NK-92 treated with Interleukin-12 subunit alpha and Interleukin-12 subunit beta, amount 100 ng/mL, for 24 hours (cell line): ENCODE measurements around the gene CDK14.
"Not testable (repeated sequence)": the region's sequence is repeated elsewhere in the genome, so short reads cannot be mapped to it uniquely, and the experiment has no call there.

Experiments
- DNase-seq: peaks from one replicate; lab custom pipeline; 2025; lab: John Stamatoyannopoulos, UW

The CDK14 gene

DNA sequence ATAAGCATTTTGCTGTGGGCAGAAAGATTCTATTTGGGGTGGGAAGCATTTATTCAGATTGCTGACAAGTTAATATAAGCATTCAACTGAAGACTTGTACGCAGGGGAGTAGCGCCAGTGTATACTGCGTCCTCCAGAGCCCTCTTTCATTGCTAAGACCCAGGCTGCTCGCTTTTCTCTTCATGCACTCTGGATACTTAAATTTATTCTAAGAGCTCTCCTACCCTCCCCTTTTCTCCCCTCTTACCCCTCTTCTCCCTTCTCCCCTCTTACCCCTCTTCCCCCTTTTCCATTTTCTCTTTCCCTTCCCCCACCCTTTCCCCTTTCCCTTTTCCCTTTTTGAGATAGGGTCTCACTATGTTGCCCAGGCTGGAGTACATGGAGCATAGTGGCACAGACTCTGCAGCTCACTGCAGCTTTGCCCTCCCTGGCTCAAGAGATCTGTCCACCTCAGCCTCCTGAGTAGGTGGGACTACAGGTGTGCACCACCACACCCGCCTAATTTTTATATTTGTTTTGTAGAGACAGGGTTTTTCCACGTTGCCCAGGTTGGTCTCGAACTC lies 125.8 kb downstream of the CDK14 start:
- DNase-seq: no peak

- DNase-seq: no peak
These were observed 127.1 kb downstream of the CDK14 start for GRCh38 chr7:90723233-90723632.

- no peak for DNase-seq
These were observed 127.7 kb downstream of the CDK14 start for GRCh38 chr7:90723866-90724265.

GRCh38 chr7:90726120-90726519 lies 130.0 kb downstream of the CDK14 start:
- no peak for DNase-seq

GRCh38 chr7:90726623-90727022 lies 130.5 kb downstream of the CDK14 start:
- DNase-seq: no peak

DNA sequence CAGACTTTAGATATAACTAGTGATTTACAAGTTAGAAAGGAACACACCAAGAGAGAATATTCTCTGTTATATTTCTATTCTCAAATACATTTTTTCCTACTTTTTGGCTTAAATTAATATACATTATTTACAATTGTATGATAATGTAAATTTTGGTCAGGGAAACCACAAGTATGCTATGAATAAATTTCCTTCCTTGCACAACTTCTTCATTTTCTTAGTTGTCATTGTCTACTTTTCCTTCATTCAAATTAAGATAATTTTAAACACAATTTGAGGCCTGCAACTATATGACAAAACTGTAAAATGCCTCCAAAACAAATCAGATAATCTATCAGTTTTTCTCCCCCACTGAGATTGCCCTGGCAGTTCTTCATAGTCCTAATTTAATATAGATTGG lies 131.3 kb downstream of the CDK14 start:
- DNase-seq: no peak

DNA sequence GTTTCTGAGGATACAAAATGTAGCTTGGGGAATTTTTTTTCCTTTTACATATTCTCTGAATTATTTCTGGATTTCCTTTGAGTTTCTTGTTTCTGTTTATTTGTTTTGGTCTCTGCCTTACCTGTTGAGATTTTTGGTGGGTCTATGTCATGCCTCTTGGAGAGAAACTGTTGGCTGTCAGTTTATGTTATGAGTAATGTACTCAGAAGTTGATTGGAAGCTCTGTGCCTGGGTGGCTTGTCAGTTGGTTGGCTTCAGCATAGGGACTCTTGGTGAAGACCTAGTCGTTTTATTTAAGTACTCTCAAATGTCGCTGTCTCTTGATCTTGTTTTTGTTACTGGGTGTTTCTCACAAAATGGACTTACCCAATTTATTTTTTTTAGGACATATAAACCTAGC lies 132.4 kb downstream of the CDK14 start:
- no peak for DNase-seq

GRCh38 chr7:90735611-90736280 lies 139.6 kb downstream of the CDK14 start:
- not testable (repeated sequence) for DNase-seq

- DNase-seq: no peak
These were observed 140.2 kb downstream of the CDK14 start for GRCh38 chr7:90736316-90736715.

DNA sequence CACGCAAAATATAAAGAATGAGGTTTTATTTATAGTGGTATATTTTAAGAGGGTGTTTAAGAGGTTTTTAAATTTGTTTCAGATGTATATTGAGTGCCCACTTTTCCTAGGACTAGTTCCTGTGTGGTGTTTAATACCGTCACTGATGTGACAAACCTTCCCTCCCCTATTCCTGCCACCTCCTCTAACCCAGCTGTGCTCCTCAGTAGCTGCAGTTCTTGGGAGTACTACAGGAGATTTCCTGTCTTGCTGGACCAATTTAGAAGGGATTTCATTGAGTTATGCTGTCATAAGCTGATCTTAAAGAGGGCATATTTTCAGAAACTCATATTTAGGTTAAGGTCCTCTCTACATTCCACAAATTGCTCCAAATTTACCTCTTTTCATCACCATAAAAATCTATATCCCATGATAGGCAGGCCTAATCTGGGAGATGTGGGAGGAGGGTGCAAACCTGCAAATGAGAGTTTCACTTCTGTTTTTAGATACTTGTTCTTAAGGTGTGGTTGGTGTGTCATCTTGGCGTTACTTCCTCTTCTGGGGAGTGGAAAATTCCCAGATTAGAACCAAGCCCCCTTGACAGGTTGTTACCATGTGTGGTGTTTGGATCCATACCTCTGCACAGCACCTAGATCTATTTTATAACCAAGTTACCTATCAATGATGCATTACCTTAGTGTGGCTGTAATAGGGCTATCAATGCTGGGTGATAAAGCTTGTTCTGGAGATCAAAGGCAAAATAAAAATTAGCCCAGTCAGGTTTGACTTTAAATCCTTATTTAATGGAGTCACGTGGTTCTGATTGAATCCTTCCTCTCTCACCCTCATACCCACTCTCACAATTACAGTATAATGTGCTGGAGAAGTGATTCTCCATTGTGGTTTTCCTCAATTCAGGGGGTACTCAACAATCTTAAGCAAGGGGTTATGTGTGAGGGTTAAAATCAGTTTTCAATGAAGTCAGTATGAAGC lies 141.1 kb downstream of the CDK14 start:
- no peak for DNase-seq

- DNase-seq: no peak
These were observed 142.1 kb downstream of the CDK14 start for GRCh38 chr7:90738249-90738648.

- no peak for DNase-seq
These were observed 143.6 kb downstream of the CDK14 start for GRCh38 chr7:90739716-90740115.

- no peak for DNase-seq
These were observed 144.3 kb downstream of the CDK14 start for GRCh38 chr7:90740386-90740785.

DNA sequence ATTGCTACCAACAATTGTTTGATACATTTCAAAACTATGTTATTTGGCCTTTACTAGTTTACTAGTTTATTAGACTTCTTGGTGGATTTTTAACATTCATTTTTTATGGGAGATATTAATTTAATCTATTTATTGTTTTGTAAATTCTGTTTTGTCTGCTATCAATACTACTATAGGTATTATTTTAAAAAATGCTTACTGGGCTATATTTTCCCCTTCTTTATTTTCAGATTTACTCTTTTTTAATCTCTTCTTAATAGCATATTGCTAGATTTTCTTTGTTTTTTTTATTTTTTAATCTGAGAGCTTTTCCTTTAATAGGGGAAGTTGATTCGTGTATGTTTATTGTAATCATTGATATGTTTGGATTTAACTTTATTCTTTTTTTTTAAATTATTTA lies 147.5 kb downstream of the CDK14 start:
- DNase-seq: no peak

DNA sequence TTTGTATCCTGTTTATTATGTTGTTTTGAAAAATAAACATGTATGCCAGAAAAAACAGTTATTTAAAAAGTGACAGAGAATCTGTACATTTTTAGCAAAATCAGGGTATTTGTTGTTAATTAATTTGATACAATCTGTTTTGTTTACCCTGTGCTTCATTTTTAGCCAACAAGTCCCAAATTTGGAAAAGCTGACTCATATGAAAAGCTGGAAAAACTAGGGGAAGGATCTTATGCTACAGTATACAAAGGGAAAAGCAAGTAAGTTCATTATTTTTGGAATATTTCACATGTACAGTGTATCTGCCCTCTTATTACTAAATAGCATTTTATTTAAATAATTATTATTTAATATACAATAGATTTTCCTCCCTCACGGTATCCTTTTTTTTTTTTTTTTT lies 151.4 kb downstream of the CDK14 start:
- no peak for DNase-seq

DNA sequence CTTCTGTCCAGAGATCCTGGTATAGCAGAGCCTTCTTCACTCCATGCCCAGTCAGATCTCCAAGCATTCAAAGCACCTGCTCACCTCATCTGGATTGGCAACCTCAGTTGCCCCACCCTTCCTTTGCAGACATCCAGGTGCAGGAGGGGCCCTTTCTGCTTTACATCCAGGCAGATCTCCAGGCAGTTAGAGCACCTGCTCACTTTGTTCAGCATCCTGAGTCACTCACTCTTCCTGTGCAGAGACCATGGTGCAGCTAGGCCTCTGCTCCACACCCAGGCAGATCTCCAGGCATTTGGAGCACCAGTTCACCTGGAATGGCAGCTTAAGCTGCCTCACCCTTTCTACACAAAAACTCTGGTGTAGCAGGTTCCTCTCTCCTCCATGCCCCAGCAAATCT lies 153.1 kb downstream of the CDK14 start:
- DNase-seq: no peak

DNA sequence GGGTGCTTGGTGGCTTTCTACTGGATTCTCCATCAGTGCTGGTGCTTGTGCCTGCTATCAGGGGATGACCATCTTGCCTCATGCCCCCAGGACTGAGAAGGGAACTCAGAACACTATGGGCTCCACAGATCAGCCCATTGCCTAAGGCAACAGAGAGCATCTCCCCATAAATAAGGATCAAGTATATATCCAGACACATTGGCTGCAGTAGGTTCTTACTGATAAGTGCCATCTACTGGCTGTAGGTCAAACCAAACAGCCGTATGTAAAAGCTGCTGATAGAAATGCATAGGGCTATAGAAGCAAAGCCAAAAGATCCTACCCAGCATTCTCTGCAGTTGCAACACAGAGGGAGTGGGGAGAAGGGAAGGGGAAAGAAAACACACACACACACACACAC lies 153.7 kb downstream of the CDK14 start:
- no peak for DNase-seq

DNA sequence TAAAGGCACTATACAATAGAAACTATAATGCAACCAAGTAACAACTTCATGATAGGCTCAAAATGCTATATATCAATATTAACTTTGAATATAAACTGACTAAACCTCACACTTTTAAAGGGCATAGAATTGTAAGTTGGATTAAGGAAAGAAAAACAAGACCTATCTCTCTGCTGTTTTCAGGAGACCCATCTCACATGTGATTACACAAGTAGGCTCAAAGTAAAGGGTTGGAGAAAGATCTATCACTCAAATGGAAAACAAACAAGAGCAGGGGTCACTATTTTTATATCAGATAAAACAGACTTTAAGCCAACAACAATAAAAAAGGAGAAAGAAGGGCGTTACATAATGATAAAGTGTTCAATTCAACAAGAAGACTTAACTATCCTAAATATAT lies 155.5 kb downstream of the CDK14 start:
- no peak for DNase-seq

DNA sequence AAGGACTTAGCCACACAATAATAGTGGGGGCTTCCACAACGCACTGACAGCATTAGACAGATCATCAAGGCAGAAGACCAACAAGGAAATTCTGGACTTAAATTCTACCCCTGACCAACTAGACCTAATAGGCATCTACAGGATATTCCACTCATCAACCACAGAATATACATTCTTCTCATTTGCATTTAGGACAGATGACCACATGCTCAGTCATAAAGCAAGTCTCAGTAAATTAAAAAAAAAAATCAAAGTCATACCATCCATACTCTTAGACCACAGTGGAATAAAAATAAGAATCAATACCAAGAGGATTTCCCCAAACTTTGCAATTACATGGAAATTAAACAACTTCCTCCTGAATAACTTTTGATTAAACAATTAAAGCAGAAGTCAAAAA lies 155.9 kb downstream of the CDK14 start:
- DNase-seq: no peak

DNA sequence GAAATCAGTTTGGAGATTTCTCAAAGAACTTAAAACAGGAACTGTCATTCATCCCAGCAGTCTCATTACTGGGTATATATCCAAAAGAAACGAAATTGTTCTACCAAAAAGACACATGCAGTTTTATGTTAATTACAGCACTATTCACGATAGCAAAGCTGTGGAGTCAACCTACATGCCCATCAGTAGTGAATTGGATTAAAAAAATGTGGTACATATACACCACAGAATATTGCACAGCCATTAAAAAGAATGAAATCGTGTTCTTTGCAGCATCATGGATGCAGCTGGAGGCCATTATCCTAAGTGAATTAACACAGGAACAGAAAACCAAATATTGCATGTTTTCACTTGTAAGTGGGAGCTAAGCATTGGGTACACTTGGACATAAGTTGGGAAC lies 158.9 kb downstream of the CDK14 start:
- no peak for DNase-seq

DNA sequence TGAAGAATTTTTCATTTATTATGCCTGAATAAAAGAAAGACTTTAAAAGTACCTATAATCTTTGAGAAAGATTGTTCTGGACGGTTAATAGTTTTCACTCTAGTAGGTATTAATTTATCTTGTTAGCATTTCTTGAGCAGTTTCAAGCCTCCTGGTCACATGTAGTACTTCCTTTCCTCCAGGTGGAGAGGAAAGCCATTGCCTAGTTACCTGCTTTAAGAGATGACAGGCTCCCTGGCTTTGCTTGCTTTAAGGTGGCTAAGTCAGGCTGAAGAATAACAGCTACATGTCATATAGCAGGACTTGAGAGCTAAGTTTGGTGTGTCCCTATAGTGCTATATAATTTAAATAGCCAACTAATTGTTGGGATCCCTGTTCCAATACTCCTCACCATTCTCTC lies 160.2 kb downstream of the CDK14 start:
- no peak for DNase-seq

DNA sequence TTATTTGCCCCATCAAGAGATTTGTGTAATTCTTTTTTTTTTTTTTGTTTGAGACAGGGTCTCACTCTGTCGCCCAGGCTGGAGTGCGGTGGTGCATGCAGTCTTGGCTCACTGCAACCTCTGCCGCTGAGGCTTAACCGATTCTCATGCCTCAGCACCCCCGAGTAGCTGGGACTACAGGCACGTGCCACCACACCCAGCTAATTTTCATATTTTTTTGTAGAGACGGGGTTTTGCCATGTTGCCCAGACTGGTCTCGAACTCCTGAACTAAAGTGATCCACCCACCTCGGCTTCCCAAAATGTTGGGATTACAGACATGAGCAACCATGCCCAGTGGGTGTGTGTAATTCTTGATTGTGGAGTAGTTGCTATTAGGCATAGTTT lies 161.4 kb downstream of the CDK14 start:
- not testable (repeated sequence) for DNase-seq

- no peak for DNase-seq
These were observed 162.9 kb downstream of the CDK14 start for GRCh38 chr7:90758933-90759562.
